GM13976 (cell line): ENCODE data around the gene ZNF714.

Experiments
- DNase-seq: peaks from one replicate; pipeline ENCODE4 v3.0.0; 2012; ENCODE audit warnings: low spot score
- in situ Hi-C: fragments of 300-500 bp; cut with MboI; formaldehyde crosslinking; loops from one replicate; pipeline ENCODE4 v1.12.0; 2022; ENCODE audit warnings: low sequenced_read_pairs, mixed read lengths, inconsistent platforms; ENCODE audit not compliant: unreplicated experiment
- TF ChIP-seq, protein P1 (sequence below): IDR thresholded peaks from 2 replicates; pipeline ENCODE4 v1.5.1; 2012; ENCODE audit warnings: borderline replicate concordance, mild to moderate bottlenecking; ENCODE audit not compliant: insufficient read depth; ENCODE audit errors: extremely low read depth, missing control alignments, control extremely low read depth

The ZNF714 gene

GRCh38 chr19:21082011-21082975, at the start of gene ZNF714:
ZNF714 (plus strand) TSS chr19:21082203; CDS start chr19:21098269, 16,066 bp downstream.
- peak; percentile 89 for DNase-seq
- in situ Hi-C loops = no loop called here
- TF ChIP-seq, protein P1, sequence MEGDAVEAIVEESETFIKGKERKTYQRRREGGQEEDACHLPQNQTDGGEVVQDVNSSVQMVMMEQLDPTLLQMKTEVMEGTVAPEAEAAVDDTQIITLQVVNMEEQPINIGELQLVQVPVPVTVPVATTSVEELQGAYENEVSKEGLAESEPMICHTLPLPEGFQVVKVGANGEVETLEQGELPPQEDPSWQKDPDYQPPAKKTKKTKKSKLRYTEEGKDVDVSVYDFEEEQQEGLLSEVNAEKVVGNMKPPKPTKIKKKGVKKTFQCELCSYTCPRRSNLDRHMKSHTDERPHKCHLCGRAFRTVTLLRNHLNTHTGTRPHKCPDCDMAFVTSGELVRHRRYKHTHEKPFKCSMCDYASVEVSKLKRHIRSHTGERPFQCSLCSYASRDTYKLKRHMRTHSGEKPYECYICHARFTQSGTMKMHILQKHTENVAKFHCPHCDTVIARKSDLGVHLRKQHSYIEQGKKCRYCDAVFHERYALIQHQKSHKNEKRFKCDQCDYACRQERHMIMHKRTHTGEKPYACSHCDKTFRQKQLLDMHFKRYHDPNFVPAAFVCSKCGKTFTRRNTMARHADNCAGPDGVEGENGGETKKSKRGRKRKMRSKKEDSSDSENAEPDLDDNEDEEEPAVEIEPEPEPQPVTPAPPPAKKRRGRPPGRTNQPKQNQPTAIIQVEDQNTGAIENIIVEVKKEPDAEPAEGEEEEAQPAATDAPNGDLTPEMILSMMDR = no peak

GRCh38 chr19:21045028-21045427, 37.0 kb upstream of the ZNF714 start:
- TF ChIP-seq, protein P1 = no peak
- in situ Hi-C loops = no loop called here
- no peak for DNase-seq

GRCh38 chr19:21046489-21046888, 35.5 kb upstream of the ZNF714 start:
- TF ChIP-seq, protein P1 = no peak
- DNase-seq = no peak
- in situ Hi-C loops = no loop called here

DNA sequence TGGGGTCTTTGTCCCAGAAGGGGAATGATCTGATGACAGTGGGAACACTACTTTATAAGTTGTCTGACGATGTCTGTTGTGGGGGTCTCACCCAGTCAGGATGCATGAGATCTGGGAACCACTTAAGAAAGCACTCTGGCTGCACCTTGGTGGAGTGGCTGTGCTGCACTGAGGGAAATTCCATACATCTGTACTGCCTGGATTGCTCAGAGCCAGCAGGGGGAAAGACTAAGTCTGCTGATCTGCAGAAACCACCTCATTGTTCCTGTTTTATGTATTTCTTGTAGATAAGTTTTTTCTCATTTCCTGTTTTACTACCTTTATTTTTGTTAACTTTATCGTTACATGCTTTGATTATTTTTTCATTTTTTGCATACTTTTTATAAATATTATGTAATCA, 34.3 kb upstream of the ZNF714 start:
- TF ChIP-seq, protein P1 = no peak
- no peak for DNase-seq
- in situ Hi-C loops = no loop called here

GRCh38 chr19:21052902-21053301, 29.1 kb upstream of the ZNF714 start:
- TF ChIP-seq, protein P1 = no peak
- in situ Hi-C loops = no loop called here
- no peak for DNase-seq

DNA sequence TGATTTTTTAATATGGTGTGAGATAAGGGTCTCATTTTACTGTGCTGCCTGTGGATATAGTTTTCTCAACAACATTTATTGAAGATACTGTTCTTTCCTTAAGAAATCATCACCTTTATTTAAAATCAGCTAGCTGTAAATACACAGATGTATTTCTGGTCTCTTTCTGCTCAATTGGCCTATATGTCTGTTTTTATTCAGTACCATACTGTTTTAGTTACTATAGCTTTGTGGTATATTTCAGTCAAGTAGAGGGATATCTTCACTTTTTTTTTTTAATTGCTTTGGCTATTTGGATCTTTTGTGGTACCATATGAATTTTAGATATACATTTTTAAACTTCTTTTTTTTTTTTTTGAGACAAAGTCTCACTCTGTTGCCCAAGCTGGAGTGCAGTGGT, 16.7 kb upstream of the ZNF714 start:
- no peak for DNase-seq
- in situ Hi-C loops = no loop called here
- TF ChIP-seq, protein P1 = no peak
